A549 (cell line): Measurements from ENCODE around the gene TMEM266. TPM values are rescaled to one million over a fixed set of nuclear protein-coding genes. Genes with fewer than 3 reads are reported as not detected.

Experiments used
- ATAC-seq, 2 experiments: fragments of 200-7000 bp in 1 of 2; fragments of >200 bp in 1 of 2; cut with Nextera tagmentation in 1 of 2; cut with Tn5 transposase in 1 of 2; 3 replicates each; pipeline versions ENCODE4 v1.8.0 to v1.9.1; 2018 to 2020; ENCODE audit warnings: mild to moderate bottlenecking in 1 of 2, moderate library complexity in 1 of 2
- CTCF ChIA-PET: fragments of 300-600 bp; sonication (Branson Sonifier 250); formaldehyde crosslinking; extraction: SDS; loops from one replicate; lab custom pipeline; 2021; ENCODE audit warnings: antibody characterized with exemption, inconsistent platforms; lab: Yijun Ruan, JAX
- POLR2A ChIA-PET: fragments of 350-600 bp; formaldehyde crosslinking; extraction: SDS; loops from one replicate; lab custom pipeline; 2021; ENCODE audit warnings: antibody characterized with exemption, inconsistent platforms; lab: Yijun Ruan, JAX
- DNase-seq, 2 experiments: peaks; one replicate each; pipeline versions ENCODE4 v3.0.0 to v3.0.0-alpha.2; 2011 to 2016; ENCODE audit warnings: low read depth in 1 of 2, low spot score in 1 of 2
- FAIRE-seq: peaks from 2 replicates; lab custom pipeline; 2011; peaks lifted over from hg19 to GRCh38; lab: Jason Lieb, UNC
- H3K27ac ChIP-seq, 2 experiments: fragments of >200 bp; sonication (Bioruptor Twin); formaldehyde crosslinking; 3 replicates each; pipeline ENCODE4 v1.5.1; 2016 to 2017
- H3K4me1 ChIP-seq: fragments of >200 bp; sonication (Bioruptor Twin); formaldehyde crosslinking; 3 replicates; pipeline ENCODE4 v1.6.1; 2016
- H3K4me2 ChIP-seq: fragments of >200 bp; sonication (Bioruptor Twin); formaldehyde crosslinking; 3 replicates; pipeline ENCODE4 v1.6.1; 2016
- H3K4me3 ChIP-seq: fragments of >200 bp; sonication (Bioruptor Twin); formaldehyde crosslinking; 3 replicates; pipeline ENCODE4 v1.5.1; 2016
- H3K9me3 ChIP-seq: fragments of >200 bp; sonication (Bioruptor Twin); formaldehyde crosslinking; 3 replicates; pipeline ENCODE4 v1.6.1; 2016
- CBX2 ChIP-seq: fragments of 200-600 bp; sonication (generic); IDR thresholded peaks from 2 replicates; pipeline ENCODE4 v1.6.1; 2016; ENCODE audit warnings: low read depth, mild to moderate bottlenecking, borderline replicate concordance
- CBX8 ChIP-seq: fragments of 200-600 bp; sonication (generic); IDR thresholded peaks from 2 replicates; pipeline ENCODE4 v1.6.1; 2016
- CHD2 ChIP-seq: fragments of 150-350 bp; IDR thresholded peaks from 2 replicates; pipeline ENCODE4 v1.6.1; 2014; ENCODE audit warnings: low read length; ENCODE audit not compliant: partially characterized antibody
- EHMT2 ChIP-seq: fragments of 200-600 bp; sonication (generic); IDR thresholded peaks from 2 replicates; pipeline ENCODE4 v1.6.1; 2016; ENCODE audit warnings: antibody characterized with exemption, low read depth, mild to moderate bottlenecking, moderate library complexity
- EP300 ChIP-seq, 2 experiments: fragments of >200 bp; sonication (Bioruptor Twin); formaldehyde crosslinking; IDR thresholded peaks; 2 replicates in 1 of 2; 3 replicates in 1 of 2; pipeline ENCODE4 v1.6.1; 2016 to 2017
- ESRRA ChIP-seq: fragments of 150-350 bp; IDR thresholded peaks from 2 replicates; pipeline ENCODE4 v1.6.1; 2014; ENCODE audit warnings: mild to moderate bottlenecking, low read length, borderline replicate concordance
- HES2 ChIP-seq: fragments of >200 bp; sonication (Bioruptor Twin); formaldehyde crosslinking; IDR thresholded peaks from 2 replicates; pipeline ENCODE4 v1.6.1; 2016
- HEYL ChIP-seq: fragments of 250-450 bp; sonication (Bioruptor Pico); IDR thresholded peaks from 2 replicates; pipeline ENCODE4 v1.8.0; 2021; ENCODE audit warnings: mild to moderate bottlenecking, moderate library complexity
- KDM5A ChIP-seq: fragments of 200-600 bp; sonication (generic); IDR thresholded peaks from 2 replicates; pipeline ENCODE4 v1.6.1; 2016; ENCODE audit warnings: antibody characterized with exemption, mild to moderate bottlenecking
- NFE2L2 ChIP-seq: fragments of 150-350 bp; conservative IDR thresholded peaks from 2 replicates; pipeline ENCODE4 v1.6.1; 2014; ENCODE audit warnings: low read length
- NPAS2 ChIP-seq: fragments of 250-450 bp; sonication (Bioruptor Pico); IDR thresholded peaks from 2 replicates; pipeline ENCODE4 v1.8.0; 2022; ENCODE audit warnings: mild to moderate bottlenecking, moderate library complexity, borderline replicate concordance
- PHF8 ChIP-seq: fragments of 200-600 bp; sonication (generic); IDR thresholded peaks from 2 replicates; pipeline ENCODE4 v1.6.1; 2016; ENCODE audit warnings: low read depth, mild to moderate bottlenecking, antibody characterized with exemption, moderate library complexity, borderline replicate concordance
- POLR2A ChIP-seq: IDR thresholded peaks from 2 replicates; pipeline ENCODE4 v1.6.1; 2012; ENCODE audit warnings: mild to moderate bottlenecking, low read length
- POLR2AphosphoS2 ChIP-seq: conservative IDR thresholded peaks from 2 replicates; pipeline ENCODE4 v1.6.1; 2012; ENCODE audit warnings: low read length, improper control_type of control experiment, inconsistent platforms
- RARB ChIP-seq: fragments of 250-450 bp; sonication (Bioruptor Pico); IDR thresholded peaks from 2 replicates; pipeline ENCODE4 v1.8.0; 2021; ENCODE audit warnings: mild to moderate bottlenecking, moderate library complexity
- RCOR1 ChIP-seq: fragments of 150-350 bp; IDR thresholded peaks from 2 replicates; pipeline ENCODE4 v1.6.1; 2014; ENCODE audit warnings: antibody characterized with exemption, low read length, low read depth
- RNF2 ChIP-seq: fragments of 200-600 bp; sonication (generic); IDR thresholded peaks from 2 replicates; pipeline ENCODE4 v1.6.1; 2016; ENCODE audit warnings: low read depth, mild to moderate bottlenecking, antibody characterized with exemption, moderate library complexity, borderline replicate concordance
- SMC3 ChIP-seq: fragments of >200 bp; sonication (Bioruptor Twin); formaldehyde crosslinking; IDR thresholded peaks from 3 replicates; pipeline ENCODE4 v1.6.1; 2018; ENCODE audit warnings: inconsistent platforms
- SREBF2 ChIP-seq: fragments of 450-650 bp; IDR thresholded peaks from 2 replicates; pipeline ENCODE4 v1.6.1; 2014; ENCODE audit warnings: mild to moderate bottlenecking, moderate library complexity
- ZSCAN20 ChIP-seq: fragments of 250-450 bp; sonication (Bioruptor Pico); IDR thresholded peaks from 2 replicates; pipeline ENCODE4 v1.8.0; 2022; ENCODE audit warnings: mild to moderate bottlenecking, moderate library complexity
- WGBS: methylation state at CpG from one replicate; pipeline ENCODE4 v1.1.6; 2017; ENCODE audit errors: missing lambda C conversion rate; 5-methylcytosine and 5-hydroxymethylcytosine counted together
- polyA plus RNA-seq, 4 experiments: library from polyadenylated mRNA; depleted of rRNA in 3 of 4; stranded (reverse); fragments of >200 nt; fragmentation: RNase III in 1 of 4; extraction: RNeasy Plus Mini Kit Qiagen cat#74134 plus additional on column Dnase treatment in 1 of 4; gene quantifications; 2 replicates in 3 of 4; 3 replicates in 1 of 4; pipeline ENCODE4 v1.2.3, GENCODE V29; 2011 to 2017
- TF ChIP-seq, protein P1 (sequence below): fragments of 150-350 bp; IDR thresholded peaks from 2 replicates; pipeline ENCODE4 v1.6.1; 2014; ENCODE audit warnings: low read depth, mild to moderate bottlenecking, low read length
- TF ChIP-seq, protein P2 (sequence below): fragments of >200 bp; sonication (Bioruptor Twin); formaldehyde crosslinking; IDR thresholded peaks from 3 replicates; pipeline ENCODE4 v1.5.1; 2016
- TF ChIP-seq, protein P3 (sequence below): fragments of >200 bp; sonication (Bioruptor Twin); formaldehyde crosslinking; IDR thresholded peaks from 3 replicates; pipeline ENCODE4 v1.6.1; 2016
- TF ChIP-seq, protein P4 (sequence below): fragments of 450-650 bp; IDR thresholded peaks from 2 replicates; pipeline ENCODE4 v1.6.1; 2014; ENCODE audit warnings: antibody characterized with exemption

TMEM266 gene
- polyA plus RNA-seq, 2 of the 4 experiments (the other 2 are of a cell fraction), result 0.06 to 0.08 TPM

GRCh38 chr15:76209942-76210341, 150.2 kb downstream of the TMEM266 start:
- H3K4me3 ChIP-seq, result no peak overlapping the region
- ATAC-seq, result peak in 1 of 2 experiments; percentile 9; a peak in 2 of 6 replicates
- POLR2A ChIA-PET, result no interaction called here
- no peak for FAIRE-seq
- TF ChIP-seq KDM5A, result no peak
- TF ChIP-seq SMC3, result no peak
- TF ChIP-seq, protein P1, sequence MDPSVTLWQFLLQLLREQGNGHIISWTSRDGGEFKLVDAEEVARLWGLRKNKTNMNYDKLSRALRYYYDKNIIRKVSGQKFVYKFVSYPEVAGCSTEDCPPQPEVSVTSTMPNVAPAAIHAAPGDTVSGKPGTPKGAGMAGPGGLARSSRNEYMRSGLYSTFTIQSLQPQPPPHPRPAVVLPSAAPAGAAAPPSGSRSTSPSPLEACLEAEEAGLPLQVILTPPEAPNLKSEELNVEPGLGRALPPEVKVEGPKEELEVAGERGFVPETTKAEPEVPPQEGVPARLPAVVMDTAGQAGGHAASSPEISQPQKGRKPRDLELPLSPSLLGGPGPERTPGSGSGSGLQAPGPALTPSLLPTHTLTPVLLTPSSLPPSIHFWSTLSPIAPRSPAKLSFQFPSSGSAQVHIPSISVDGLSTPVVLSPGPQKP, result no peak
- no peak for TF ChIP-seq HEYL (CRISPR knock-in tag)
- TF ChIP-seq CBX2, result no peak
- no peak for TF ChIP-seq HES2
- no peak for TF ChIP-seq NFE2L2
- TF ChIP-seq, protein P2, sequence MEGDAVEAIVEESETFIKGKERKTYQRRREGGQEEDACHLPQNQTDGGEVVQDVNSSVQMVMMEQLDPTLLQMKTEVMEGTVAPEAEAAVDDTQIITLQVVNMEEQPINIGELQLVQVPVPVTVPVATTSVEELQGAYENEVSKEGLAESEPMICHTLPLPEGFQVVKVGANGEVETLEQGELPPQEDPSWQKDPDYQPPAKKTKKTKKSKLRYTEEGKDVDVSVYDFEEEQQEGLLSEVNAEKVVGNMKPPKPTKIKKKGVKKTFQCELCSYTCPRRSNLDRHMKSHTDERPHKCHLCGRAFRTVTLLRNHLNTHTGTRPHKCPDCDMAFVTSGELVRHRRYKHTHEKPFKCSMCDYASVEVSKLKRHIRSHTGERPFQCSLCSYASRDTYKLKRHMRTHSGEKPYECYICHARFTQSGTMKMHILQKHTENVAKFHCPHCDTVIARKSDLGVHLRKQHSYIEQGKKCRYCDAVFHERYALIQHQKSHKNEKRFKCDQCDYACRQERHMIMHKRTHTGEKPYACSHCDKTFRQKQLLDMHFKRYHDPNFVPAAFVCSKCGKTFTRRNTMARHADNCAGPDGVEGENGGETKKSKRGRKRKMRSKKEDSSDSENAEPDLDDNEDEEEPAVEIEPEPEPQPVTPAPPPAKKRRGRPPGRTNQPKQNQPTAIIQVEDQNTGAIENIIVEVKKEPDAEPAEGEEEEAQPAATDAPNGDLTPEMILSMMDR, result no peak
- no peak for TF ChIP-seq RCOR1
- TF ChIP-seq PHF8, result no peak
- no peak for TF ChIP-seq EHMT2
- no peak for TF ChIP-seq CHD2
- no peak for TF ChIP-seq RARB
- no peaks in the 10 kb centered on the region for H3K9me3 ChIP-seq
- H3K4me1 ChIP-seq, result no peaks in the 10 kb centered on the region
- no peak for DNase-seq
- CTCF ChIA-PET, result interaction anchor here (1.2 to 14.0 kb wide), 3 partner anchors 18 to 101 kb away, joined by 3 to 115 read pairs (median 3); partner anchors contain the start of gene ETFA
- no peak overlapping the region for H3K4me2 ChIP-seq
- H3K27ac ChIP-seq, result no peak overlapping the region
- WGBS, result 96% methylated on average over 3 of the region's 3 CpGs

DNA sequence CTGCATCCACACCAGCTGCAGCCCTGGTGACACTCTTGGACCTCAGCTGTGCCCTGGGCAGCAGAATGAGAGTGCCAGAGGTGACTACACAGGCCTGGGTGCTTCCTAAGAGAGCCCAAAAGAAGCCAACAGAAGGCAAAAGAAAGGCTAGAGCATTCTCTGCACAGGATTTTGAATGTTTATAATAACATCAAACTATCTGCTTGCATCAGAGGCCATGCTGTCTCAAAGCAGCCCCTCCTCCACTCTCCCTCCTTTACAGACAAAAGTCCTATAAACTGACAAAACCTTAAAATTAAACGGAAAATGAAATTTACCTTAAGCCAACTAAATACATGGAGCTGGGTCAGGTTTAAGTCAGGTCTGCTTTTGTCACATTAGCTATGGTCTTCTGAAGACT, 155.8 kb downstream of the TMEM266 start:
- ATAC-seq (no peak), FAIRE-seq (no peak), DNase-seq (no peak)
- Histone ChIP-seq H3K9me3 (0 out of 3 replicates have a peak, but pooled peaks cover 3% of the 10 kb centered on the region), H3K4me1 (peaks cover 19% of the 10 kb centered on the region), H3K4me2 (no peak overlapping the region), H3K4me3 (no peak overlapping the region), H3K27ac (no peak overlapping the region)
- CTCF ChIA-PET, result interaction anchor here (1.0 to 1.8 kb wide), 5 partner anchors 10 to 25 kb away, joined by 4 to 9 read pairs (median 4); no protein-coding TSS in a partner anchor
- WGBS, result 84% methylated on average over 1 of the region's 1 CpG
- POLR2A ChIA-PET, result no interaction called here
- TF ChIP-seq KDM5A, result no peak
- no peak for TF ChIP-seq CBX8
- TF ChIP-seq, protein P3, sequence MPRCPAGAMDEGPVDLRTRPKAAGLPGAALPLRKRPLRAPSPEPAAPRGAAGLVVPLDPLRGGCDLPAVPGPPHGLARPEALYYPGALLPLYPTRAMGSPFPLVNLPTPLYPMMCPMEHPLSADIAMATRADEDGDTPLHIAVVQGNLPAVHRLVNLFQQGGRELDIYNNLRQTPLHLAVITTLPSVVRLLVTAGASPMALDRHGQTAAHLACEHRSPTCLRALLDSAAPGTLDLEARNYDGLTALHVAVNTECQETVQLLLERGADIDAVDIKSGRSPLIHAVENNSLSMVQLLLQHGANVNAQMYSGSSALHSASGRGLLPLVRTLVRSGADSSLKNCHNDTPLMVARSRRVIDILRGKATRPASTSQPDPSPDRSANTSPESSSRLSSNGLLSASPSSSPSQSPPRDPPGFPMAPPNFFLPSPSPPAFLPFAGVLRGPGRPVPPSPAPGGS, result no peak
- TF ChIP-seq, protein P4, sequence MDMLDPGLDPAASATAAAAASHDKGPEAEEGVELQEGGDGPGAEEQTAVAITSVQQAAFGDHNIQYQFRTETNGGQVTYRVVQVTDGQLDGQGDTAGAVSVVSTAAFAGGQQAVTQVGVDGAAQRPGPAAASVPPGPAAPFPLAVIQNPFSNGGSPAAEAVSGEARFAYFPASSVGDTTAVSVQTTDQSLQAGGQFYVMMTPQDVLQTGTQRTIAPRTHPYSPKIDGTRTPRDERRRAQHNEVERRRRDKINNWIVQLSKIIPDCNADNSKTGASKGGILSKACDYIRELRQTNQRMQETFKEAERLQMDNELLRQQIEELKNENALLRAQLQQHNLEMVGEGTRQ, result no peak
- no peak for TF ChIP-seq ZSCAN20
- TF ChIP-seq ESRRA, result no peak
- TF ChIP-seq POLR2A, result no peak
- TF ChIP-seq EP300 (IDR thresholded peaks at IDR 0.05), result no peak
- TF ChIP-seq POLR2AphosphoS2, result no peak
- no peak for TF ChIP-seq RNF2
- TF ChIP-seq HEYL (CRISPR knock-in tag), result no peak
- no peak for TF ChIP-seq NPAS2 (CRISPR knock-in tag)
- TF ChIP-seq, protein P1, result no peak
- no peak for TF ChIP-seq SREBF2
